Measurements from ENCODE around the gene ADGRD1. TPM values are rescaled to one million over a fixed set of nuclear protein-coding genes. Genes with fewer than 3 reads are reported as not detected.
"Not testable (repeated sequence)": the region's sequence is repeated elsewhere in the genome, so short reads cannot be mapped to it uniquely, and the experiment has no call there.

Gene ADGRD1
- polyA plus RNA-seq, 6 donors from 2014 or later = 0.26 to 6.6 (median 1.9) TPM

DNA sequence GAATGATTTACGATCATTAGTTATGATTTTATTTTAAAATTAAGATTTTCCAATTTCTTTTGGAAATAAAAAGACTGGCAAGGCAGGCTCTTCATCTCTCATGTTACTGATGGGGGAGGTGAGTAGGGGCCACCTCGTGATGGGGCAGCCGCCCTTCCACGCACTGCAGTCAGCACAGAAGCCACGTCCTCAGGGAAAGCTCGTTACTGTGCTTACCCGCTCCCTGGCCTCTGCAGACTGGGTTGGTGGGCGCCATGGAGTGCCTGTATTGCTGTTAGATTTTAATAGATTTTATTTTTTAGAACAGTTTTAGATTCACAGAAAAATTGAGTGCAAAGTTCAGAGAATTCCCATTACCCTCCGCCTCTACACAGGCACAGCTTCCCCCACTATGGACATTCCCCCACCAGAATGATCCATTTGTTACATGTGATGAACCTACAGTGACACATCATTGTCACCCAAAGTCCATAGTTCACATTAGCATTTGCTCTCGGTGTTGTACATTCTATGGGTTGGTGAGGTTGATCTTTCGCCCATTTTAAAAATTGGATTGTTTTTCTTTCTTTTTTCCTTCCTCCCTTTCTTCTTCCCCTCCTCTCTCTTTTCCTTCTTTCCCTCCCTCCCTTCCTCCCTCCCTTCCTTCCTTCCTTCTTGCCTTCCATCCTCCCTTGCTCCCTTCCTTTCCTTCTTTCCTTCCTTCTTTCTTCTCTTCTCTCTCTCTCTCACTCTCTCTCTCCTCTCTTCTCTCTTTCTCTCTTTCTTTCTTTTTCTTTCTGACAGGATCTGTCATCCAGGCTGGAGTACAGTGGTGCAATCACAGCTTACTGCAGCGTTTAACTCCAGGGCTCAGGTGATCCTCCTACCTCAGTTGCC, 30.7 kb downstream of the ADGRD1 start:
- no peak for DNase-seq
- Mint-ChIP-seq H3K36me3 (no peaks in the 10 kb centered on the region), H3K9me3 (no peaks in the 10 kb centered on the region), H3K27me3 (peaks cover 0 to 7% (median 0%) of the 10 kb centered on the region in 3 donors), H3K27ac (peak overlapping the region in 2 of 6 donors; percentile 3 to 67), H3K4me3 (no peak overlapping the region), H3K4me1 (peaks cover 19 to 50% (median 24%) of the 10 kb centered on the region in 3 donors)
- no peak for ATAC-seq (ENCODE audit: low read depth in 2 of 2)

GRCh38 chr12:130987151-130987931, 33.6 kb downstream of the ADGRD1 start:
- no peak for DNase-seq
- ATAC-seq (ENCODE audit: low read depth in 2 of 2) = no peak
- Mint-ChIP-seq H3K4me3 (no peak overlapping the region), H3K36me3 (no peaks in the 10 kb centered on the region), H3K4me1 (peaks cover 8 to 27% (median 8%) of the 10 kb centered on the region in 3 donors), H3K27ac (peak overlapping the region in 1 of 6 donors; percentile 49), H3K27me3 (peaks cover 0 to 10% (median 3%) of the 10 kb centered on the region in 3 donors), H3K9me3 (no peaks in the 10 kb centered on the region)

DNA sequence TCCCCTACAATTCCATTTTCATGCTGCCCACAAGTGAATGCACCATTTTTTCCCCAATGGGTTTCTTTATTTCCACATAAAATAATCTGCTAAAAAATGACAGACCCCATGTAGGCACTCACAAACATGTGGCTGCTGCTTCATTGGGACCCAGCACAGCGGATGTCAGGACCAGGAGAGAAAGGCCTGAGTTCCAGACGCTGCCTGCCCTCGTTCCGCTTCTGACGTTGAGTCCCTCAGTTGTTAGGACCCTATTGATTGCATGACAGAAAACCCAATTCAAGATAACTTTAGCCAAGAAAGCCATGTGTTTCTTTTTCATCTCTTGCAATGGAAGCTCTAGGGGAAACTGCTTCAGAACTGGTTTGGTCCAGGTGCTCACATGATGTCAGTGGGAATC, 34.6 kb downstream of the ADGRD1 start:
- Mint-ChIP-seq H3K27me3 (peaks cover 0 to 10% (median 3%) of the 10 kb centered on the region in 3 donors), H3K36me3 (no peaks in the 10 kb centered on the region), H3K9me3 (no peaks in the 10 kb centered on the region), H3K4me3 (no peak overlapping the region), H3K27ac (no peak overlapping the region), H3K4me1 (peaks cover 10 to 27% (median 10%) of the 10 kb centered on the region in 3 donors)
- DNase-seq = no peak
- no peak for ATAC-seq (ENCODE audit: low read depth in 2 of 2)

- Mint-ChIP-seq H3K9me3 (no peaks in the 10 kb centered on the region), H3K27ac (no peak overlapping the region), H3K4me1 (peaks cover 10 to 25% (median 10%) of the 10 kb centered on the region in 3 donors), H3K27me3 (peaks cover 0 to 10% (median 3%) of the 10 kb centered on the region in 3 donors), H3K4me3 (no peak overlapping the region), H3K36me3 (no peaks in the 10 kb centered on the region)
- ATAC-seq (ENCODE audit: low read depth in 2 of 2) = no peak
- no peak for DNase-seq
Measured at GRCh38 chr12:130988751-130989150, 35.0 kb downstream of the ADGRD1 start.

GRCh38 chr12:130989391-130989790, 35.7 kb downstream of the ADGRD1 start:
- Mint-ChIP-seq H3K9me3 (no peaks in the 10 kb centered on the region), H3K4me3 (no peak overlapping the region), H3K36me3 (no peaks in the 10 kb centered on the region), H3K4me1 (peaks cover 10 to 23% (median 10%) of the 10 kb centered on the region in 3 donors), H3K27ac (no peak overlapping the region), H3K27me3 (peaks cover 0 to 10% (median 3%) of the 10 kb centered on the region in 3 donors)
- ATAC-seq (ENCODE audit: low read depth in 2 of 2) = no peak
- no peak for DNase-seq

GRCh38 chr12:130990034-130990433, 36.3 kb downstream of the ADGRD1 start:
- DNase-seq = no peak
- Mint-ChIP-seq H3K9me3 (no peaks in the 10 kb centered on the region), H3K27ac (no peak overlapping the region), H3K36me3 (no peaks in the 10 kb centered on the region), H3K4me1 (peaks cover 13 to 22% (median 15%) of the 10 kb centered on the region in 3 donors), H3K27me3 (peaks cover 0 to 10% (median 3%) of the 10 kb centered on the region in 3 donors), H3K4me3 (no peak overlapping the region)
- ATAC-seq (ENCODE audit: low read depth in 2 of 2) = no peak

GRCh38 chr12:130992448-130992847, 38.7 kb downstream of the ADGRD1 start:
- Mint-ChIP-seq H3K4me1 (peaks cover 15 to 22% (median 16%) of the 10 kb centered on the region in 3 donors), H3K27me3 (peaks cover 0 to 5% (median 3%) of the 10 kb centered on the region in 3 donors), H3K27ac (peak overlapping the region in 1 of 6 donors; percentile 64), H3K4me3 (no peak overlapping the region), H3K9me3 (no peaks in the 10 kb centered on the region), H3K36me3 (no peaks in the 10 kb centered on the region)
- DNase-seq = no peak
- ATAC-seq (ENCODE audit: low read depth in 2 of 2) = no peak

DNA sequence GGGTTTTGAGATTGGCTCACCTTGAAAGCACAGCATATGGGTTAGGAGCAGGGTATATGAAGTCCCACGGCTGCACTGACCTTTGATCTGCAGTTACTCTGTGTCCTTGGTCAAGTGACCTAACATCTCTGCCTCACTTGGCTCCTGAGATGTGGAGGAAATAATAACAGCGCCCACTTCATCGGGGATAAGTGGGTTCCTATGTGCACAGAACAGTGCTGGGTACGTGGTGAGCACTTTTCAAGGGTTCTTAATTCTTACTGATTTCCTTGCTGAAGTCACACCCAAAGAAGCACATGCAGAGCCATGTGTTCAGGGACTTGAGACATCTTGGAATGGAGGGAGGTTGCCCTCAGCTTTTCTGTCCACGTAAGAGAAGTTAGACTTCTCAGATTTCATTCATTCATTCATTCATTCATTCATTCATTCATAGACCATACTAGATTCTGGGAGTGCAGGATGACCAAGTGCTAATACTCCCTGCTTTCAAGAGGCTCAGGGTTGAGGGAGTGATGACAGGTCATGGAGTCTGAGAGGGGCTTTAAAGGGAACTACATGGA, 39.4 kb downstream of the ADGRD1 start:
- Mint-ChIP-seq H3K4me1 (peaks cover 15 to 22% (median 16%) of the 10 kb centered on the region in 3 donors), H3K27ac (peak overlapping the region in 2 of 6 donors; percentile 44 to 64), H3K9me3 (no peaks in the 10 kb centered on the region), H3K27me3 (peaks cover 0 to 5% (median 3%) of the 10 kb centered on the region in 3 donors), H3K36me3 (no peaks in the 10 kb centered on the region), H3K4me3 (peak overlapping the region in 1 of 8 donors; percentile 3)
- DNase-seq (no peak), ATAC-seq (ENCODE audit: low read depth in 2 of 2) (no peak)

GRCh38 chr12:130993759-130994670, 40.3 kb downstream of the ADGRD1 start:
- H3K9me3 Mint-ChIP-seq = no peaks in the 10 kb centered on the region
- peak overlapping the region in 1 of 8 donors; percentile 72 for H3K4me3 Mint-ChIP-seq
- H3K27ac Mint-ChIP-seq = no peak overlapping the region
- no peaks in the 10 kb centered on the region for H3K36me3 Mint-ChIP-seq
- no peak for DNase-seq
- H3K27me3 Mint-ChIP-seq = peaks cover 0 to 5% (median 3%) of the 10 kb centered on the region in 3 donors
- H3K4me1 Mint-ChIP-seq = peaks cover 15 to 28% (median 16%) of the 10 kb centered on the region in 3 donors
- ATAC-seq (ENCODE audit: low read depth in 2 of 2) = no peak

GRCh38 chr12:130994821-130995375, 41.2 kb downstream of the ADGRD1 start:
- no peak for DNase-seq
- H3K27ac Mint-ChIP-seq = peak overlapping the region in 2 of 6 donors; percentile 30 to 59
- ATAC-seq (ENCODE audit: low read depth in 2 of 2) = no peak
- no peak overlapping the region for H3K4me3 Mint-ChIP-seq
- peaks cover 15 to 33% (median 16%) of the 10 kb centered on the region in 3 donors for H3K4me1 Mint-ChIP-seq
- peaks cover 0 to 3% (median 0%) of the 10 kb centered on the region in 3 donors for H3K27me3 Mint-ChIP-seq
- H3K9me3 Mint-ChIP-seq = no peaks in the 10 kb centered on the region
- H3K36me3 Mint-ChIP-seq = no peaks in the 10 kb centered on the region

- peaks cover 15 to 33% (median 16%) of the 10 kb centered on the region in 3 donors for H3K4me1 Mint-ChIP-seq
- DNase-seq, H3K36me3 Mint-ChIP-seq: not testable (repeated sequence)
Measured at GRCh38 chr12:130995386-130995969, 41.8 kb downstream of the ADGRD1 start.

DNA sequence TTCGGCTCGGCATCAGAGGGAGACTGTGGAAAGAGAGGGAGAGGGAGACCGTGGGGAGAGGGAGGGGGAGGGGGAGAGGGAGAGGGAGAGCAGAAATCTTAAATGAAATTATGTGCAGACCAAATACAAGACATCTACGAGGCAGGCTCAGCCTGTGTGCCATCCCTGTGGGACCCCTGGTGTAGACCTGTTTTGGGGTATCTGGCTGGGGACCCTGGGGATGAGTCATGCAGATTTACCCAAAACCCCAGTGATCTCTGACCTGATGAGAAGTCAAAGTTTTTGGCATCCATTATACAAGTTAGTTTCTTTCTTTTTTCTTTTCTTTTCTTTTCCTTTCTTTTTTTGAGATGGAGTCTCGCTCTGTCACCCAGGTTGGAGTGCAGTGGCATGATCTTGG, 44.4 kb downstream of the ADGRD1 start:
- Mint-ChIP-seq H3K27me3 (no peaks in the 10 kb centered on the region), H3K4me1 (peaks cover 6 to 37% (median 16%) of the 10 kb centered on the region in 3 donors), H3K9me3 (peaks cover 0 to 2% (median 0%) of the 10 kb centered on the region in 7 donors), H3K36me3 (no peaks in the 10 kb centered on the region), H3K4me3 (no peak overlapping the region), H3K27ac (no peak overlapping the region)
- ATAC-seq (ENCODE audit: low read depth in 2 of 2) = no peak
- DNase-seq = no peak

More at GRCh38 chr12:130995386-130995969, 41.8 kb downstream of the ADGRD1 start:
- not testable (repeated sequence) for H3K27me3 Mint-ChIP-seq; ATAC-seq (ENCODE audit: low read depth in 2 of 2); H3K9me3 Mint-ChIP-seq; H3K4me3 Mint-ChIP-seq
- H3K27ac Mint-ChIP-seq = peak overlapping the region in 2 of 6 donors; percentile 3 to 30

Measured in naive B cell (primary cell).